HG03196 (cell line): ENCODE data around the gene COL8A1.
"Not testable (repeated sequence)": the region's sequence is repeated elsewhere in the genome, so short reads cannot be mapped to it uniquely, and the experiment has no call there.

Source experiments
- ATAC-seq: cut with Tn5 transposase; IDR thresholded peaks from one replicate; pipeline ENCODE4 v1.9.1; 2021; ENCODE audit not compliant: unreplicated experiment

The COL8A1 gene

GRCh38 chr3:99702953-99703943 is 64.9 kb downstream of the COL8A1 start:
- ATAC-seq: no peak

- no peak for ATAC-seq
Measured at GRCh38 chr3:99704417-99704816, 66.0 kb downstream of the COL8A1 start.

- no peak for ATAC-seq
Measured at GRCh38 chr3:99706410-99706809, 68.0 kb downstream of the COL8A1 start.

- no peak for ATAC-seq
Measured at GRCh38 chr3:99708207-99708745, 69.9 kb downstream of the COL8A1 start.

- ATAC-seq: no peak
Measured at GRCh38 chr3:99709686-99710085, 71.3 kb downstream of the COL8A1 start.

GRCh38 chr3:99710094-99710493 is 71.7 kb downstream of the COL8A1 start:
- no peak for ATAC-seq

GRCh38 chr3:99711351-99711750 is 73.0 kb downstream of the COL8A1 start:
- ATAC-seq: no peak

- ATAC-seq: no peak
Measured at GRCh38 chr3:99712291-99712954, 74.0 kb downstream of the COL8A1 start.

- ATAC-seq: no peak
Measured at GRCh38 chr3:99713440-99713839, 75.0 kb downstream of the COL8A1 start.

- ATAC-seq: no peak
Measured at GRCh38 chr3:99714146-99714545, 75.8 kb downstream of the COL8A1 start.

- no peak for ATAC-seq
Measured at GRCh38 chr3:99714575-99714974, 76.2 kb downstream of the COL8A1 start.

GRCh38 chr3:99716463-99716995 is 78.1 kb downstream of the COL8A1 start:
- ATAC-seq: no peak

- no peak for ATAC-seq
Measured at GRCh38 chr3:99720985-99721632, 82.7 kb downstream of the COL8A1 start.

GRCh38 chr3:99721633-99722007 is 83.2 kb downstream of the COL8A1 start:
- ATAC-seq: no peak

- ATAC-seq: no peak
Measured at GRCh38 chr3:99724276-99724675, 85.9 kb downstream of the COL8A1 start.

GRCh38 chr3:99730870-99731269 is 92.5 kb downstream of the COL8A1 start:
- no peak for ATAC-seq

- ATAC-seq: no peak
Measured at GRCh38 chr3:99731499-99731898, 93.1 kb downstream of the COL8A1 start.

- not testable (repeated sequence) for ATAC-seq
Measured at GRCh38 chr3:99740371-99740770, 102.0 kb downstream of the COL8A1 start.

GRCh38 chr3:99741588-99741987 is 103.2 kb downstream of the COL8A1 start:
- no peak for ATAC-seq

- ATAC-seq: no peak
Measured at GRCh38 chr3:99747915-99748314, 109.5 kb downstream of the COL8A1 start.

- ATAC-seq: no peak
Measured at GRCh38 chr3:99751649-99752048, 113.3 kb downstream of the COL8A1 start.
